Activated naive CD8-positive, alpha-beta T cell treated with anti-CD3 and anti-CD28 coated beads, Interleukin-2, amount 10 ng/mL, durations not matched to agents 7 days and 5 days (primary cell): ENCODE data around the gene NOP53. TPM values are rescaled to one million over a fixed set of nuclear protein-coding genes. Genes with fewer than 3 reads are reported as not detected.
"Not testable (repeated sequence)": the region's sequence is repeated elsewhere in the genome, so short reads cannot be mapped to it uniquely, and the experiment has no call there.

Source experiments
- ATAC-seq: fragments of 150-1000 bp; cut with Tn5 transposase; one replicate; pipeline ENCODE4 v1.10.0; 2021; ENCODE audit warnings: low read depth, moderate library complexity
- POLR2A ChIA-PET: fragments of 350-600 bp; sonication (Branson Sonifier 250); formaldehyde crosslinking; loops from one replicate; lab custom pipeline; 2021; ENCODE audit warnings: antibody characterized with exemption; lab: Charles Lee
- DNase-seq: peaks from one replicate; pipeline ENCODE4 v3.0.0; 2021
- H3K27ac Mint-ChIP-seq: one replicate; pipeline ENCODE4 v1.8.0; 2022; ENCODE audit warnings: mild to moderate bottlenecking, mixed read lengths
- H3K27me3 Mint-ChIP-seq: one replicate; pipeline ENCODE4 v1.8.0; 2022; ENCODE audit warnings: mild to moderate bottlenecking, moderate library complexity, mixed read lengths
- H3K36me3 Mint-ChIP-seq: one replicate; pipeline ENCODE4 v1.8.0; 2021; ENCODE audit warnings: mild to moderate bottlenecking, mixed read lengths
- H3K4me1 Mint-ChIP-seq: one replicate; pipeline ENCODE4 v1.8.0; 2021; ENCODE audit warnings: mixed read lengths
- H3K4me3 Mint-ChIP-seq: one replicate; pipeline ENCODE4 v1.8.0; 2022; ENCODE audit warnings: mild to moderate bottlenecking, moderate library complexity, mixed read lengths
- H3K9me3 Mint-ChIP-seq: one replicate; pipeline ENCODE4 v1.8.0; 2021; ENCODE audit warnings: mixed read lengths
- total RNA-seq, 2 experiments: library from RNA; stranded (reverse); gene quantifications; one replicate each; pipeline ENCODE4 v1.2.3, GENCODE V29; 2021

Gene NOP53
- total RNA-seq, 2 experiments from 2014 or later = 434 to 469 TPM

- Mint-ChIP-seq H3K27me3 (peaks cover 13% of the 10 kb centered on the region), H3K9me3 (no peaks in the 10 kb centered on the region), H3K4me1 (no peaks in the 10 kb centered on the region), H3K36me3 (peaks cover 2% of the 10 kb centered on the region), H3K4me3 (no peak overlapping the region), H3K27ac (no peak overlapping the region)
- ATAC-seq = peak; percentile 90
- DNase-seq = peak; percentile 77
- POLR2A ChIA-PET = interaction anchor here (0.6 to 0.9 kb wide), 2 partner anchors 39 to 270 kb away, joined by 3 to 4 read pairs; no protein-coding TSS in a partner anchor
Observed at GRCh38 chr19:47707135-47707925, 38.0 kb upstream of the NOP53 start.

- Mint-ChIP-seq H3K4me3 (no peak overlapping the region), H3K9me3 (no peaks in the 10 kb centered on the region), H3K27me3 (peaks cover 35% of the 10 kb centered on the region), H3K4me1 (peaks cover 2% of the 10 kb centered on the region), H3K36me3 (no peaks in the 10 kb centered on the region), H3K27ac (no peak overlapping the region)
- no peak for ATAC-seq
- no peak for DNase-seq
- POLR2A ChIA-PET = no interaction called here
Observed at GRCh38 chr19:47711652-47712242, 33.6 kb upstream of the NOP53 start.

GRCh38 chr19:47713046-47714021 lies 32.0 kb upstream of the NOP53 start, which contains the start of gene EHD2:
Gene EHD2 (plus strand): TSS chr19:47713422. CDS start chr19:47716613, 3,191 bp downstream.
- Mint-ChIP-seq H3K4me3 (peak within 1 kb of the TSS; percentile 32), H3K36me3 (no peaks in the 10 kb centered on the region), H3K9me3 (no peaks in the 10 kb centered on the region), H3K4me1 (peaks cover 2% of the 10 kb centered on the region), H3K27ac (peak within 1 kb of the TSS; percentile 1), H3K27me3 (peaks cover 33% of the 10 kb centered on the region)
- ATAC-seq (peak; percentile 70), DNase-seq (peak; percentile 73)
- POLR2A ChIA-PET = interaction anchor here (0.5 to 0.9 kb wide), 3 partner anchors 12 to 78 kb away, joined by 3 to 7 read pairs (median 3); no protein-coding TSS in a partner anchor

GRCh38 chr19:47714339-47714738 lies 31.0 kb upstream of the NOP53 start:
- Mint-ChIP-seq H3K9me3 (no peaks in the 10 kb centered on the region), H3K4me1 (peaks cover 2% of the 10 kb centered on the region), H3K4me3 (no peak overlapping the region), H3K36me3 (no peaks in the 10 kb centered on the region), H3K27me3 (peaks cover 33% of the 10 kb centered on the region), H3K27ac (no peak overlapping the region)
- POLR2A ChIA-PET = interaction anchor here (0.9 kb wide), 1 partner anchor 136 kb away, joined by 3 read pairs; no protein-coding TSS in a partner anchor
- DNase-seq = no peak
- no peak for ATAC-seq

GRCh38 chr19:47714855-47715254 lies 30.5 kb upstream of the NOP53 start:
- not testable (repeated sequence) for H3K27ac Mint-ChIP-seq
- peaks cover 33% of the 10 kb centered on the region for H3K27me3 Mint-ChIP-seq

GRCh38 chr19:47716270-47716937 lies 28.9 kb upstream of the NOP53 start:
- Mint-ChIP-seq H3K9me3 (no peaks in the 10 kb centered on the region), H3K36me3 (no peaks in the 10 kb centered on the region), H3K27ac (no peak overlapping the region), H3K27me3 (peaks cover 29% of the 10 kb centered on the region), H3K4me3 (no peak overlapping the region), H3K4me1 (peaks cover 2% of the 10 kb centered on the region)
- POLR2A ChIA-PET = interaction anchor here (0.6 kb wide), 1 partner anchor 268 kb away, joined by 5 read pairs; no protein-coding TSS in a partner anchor
- no peak for DNase-seq
- ATAC-seq = no peak

More at GRCh38 chr19:47714855-47715254, 30.5 kb upstream of the NOP53 start:
- H3K9me3 Mint-ChIP-seq, H3K36me3 Mint-ChIP-seq, H3K4me3 Mint-ChIP-seq, H3K4me1 Mint-ChIP-seq, DNase-seq, ATAC-seq: not testable (repeated sequence)
- POLR2A ChIA-PET = interaction anchor here (0.9 kb wide), 1 partner anchor 135 kb away, joined by 3 read pairs; no protein-coding TSS in a partner anchor

GRCh38 chr19:47718415-47719046 lies 26.8 kb upstream of the NOP53 start:
- H3K4me3 Mint-ChIP-seq, H3K36me3 Mint-ChIP-seq, ATAC-seq, POLR2A ChIA-PET, H3K9me3 Mint-ChIP-seq, DNase-seq, H3K27ac Mint-ChIP-seq, H3K4me1 Mint-ChIP-seq: not testable (repeated sequence)
- peaks cover 23% of the 10 kb centered on the region for H3K27me3 Mint-ChIP-seq

GRCh38 chr19:47719047-47719859 lies 26.1 kb upstream of the NOP53 start:
- Mint-ChIP-seq H3K36me3 (no peaks in the 10 kb centered on the region), H3K4me3 (no peak overlapping the region), H3K9me3 (no peaks in the 10 kb centered on the region), H3K4me1 (no peaks in the 10 kb centered on the region), H3K27me3 (peaks cover 18% of the 10 kb centered on the region), H3K27ac (no peak overlapping the region)
- ATAC-seq (no peak), DNase-seq (no peak)
- POLR2A ChIA-PET = interaction anchor here (0.9 kb wide), 1 partner anchor 206 kb away, joined by 3 read pairs; no protein-coding TSS in a partner anchor

- no peaks in the 10 kb centered on the region for H3K36me3 Mint-ChIP-seq
- no peak for ATAC-seq
- DNase-seq = no peak
- no peaks in the 10 kb centered on the region for H3K4me1 Mint-ChIP-seq
- H3K4me3 Mint-ChIP-seq = no peak overlapping the region
- H3K9me3 Mint-ChIP-seq = no peaks in the 10 kb centered on the region
- H3K27ac Mint-ChIP-seq = no peak overlapping the region
- H3K27me3 Mint-ChIP-seq = peaks cover 5% of the 10 kb centered on the region
- POLR2A ChIA-PET = no interaction called here
Observed at GRCh38 chr19:47720669-47721422, 24.5 kb upstream of the NOP53 start.

- Mint-ChIP-seq H3K27ac (no peak overlapping the region), H3K4me1 (peaks cover 4% of the 10 kb centered on the region), H3K4me3 (no peak overlapping the region), H3K27me3 (peaks cover 3% of the 10 kb centered on the region), H3K9me3 (no peaks in the 10 kb centered on the region), H3K36me3 (no peaks in the 10 kb centered on the region)
- POLR2A ChIA-PET = interaction anchor here (0.7 to 1.0 kb wide), 2 partner anchors 54 to 208 kb away, joined by 3 to 4 read pairs; no protein-coding TSS in a partner anchor
- ATAC-seq = peak; percentile 43
- DNase-seq = no peak
Observed at GRCh38 chr19:47723581-47723940, 21.8 kb upstream of the NOP53 start.
